Measurements from ENCODE around the gene RSL1D1. TPM values are rescaled to one million over a fixed set of nuclear protein-coding genes. Genes with fewer than 3 reads are reported as not detected.

Gene RSL1D1
- total RNA-seq, 1 experiment from 2014 or later = 163 TPM

DNA sequence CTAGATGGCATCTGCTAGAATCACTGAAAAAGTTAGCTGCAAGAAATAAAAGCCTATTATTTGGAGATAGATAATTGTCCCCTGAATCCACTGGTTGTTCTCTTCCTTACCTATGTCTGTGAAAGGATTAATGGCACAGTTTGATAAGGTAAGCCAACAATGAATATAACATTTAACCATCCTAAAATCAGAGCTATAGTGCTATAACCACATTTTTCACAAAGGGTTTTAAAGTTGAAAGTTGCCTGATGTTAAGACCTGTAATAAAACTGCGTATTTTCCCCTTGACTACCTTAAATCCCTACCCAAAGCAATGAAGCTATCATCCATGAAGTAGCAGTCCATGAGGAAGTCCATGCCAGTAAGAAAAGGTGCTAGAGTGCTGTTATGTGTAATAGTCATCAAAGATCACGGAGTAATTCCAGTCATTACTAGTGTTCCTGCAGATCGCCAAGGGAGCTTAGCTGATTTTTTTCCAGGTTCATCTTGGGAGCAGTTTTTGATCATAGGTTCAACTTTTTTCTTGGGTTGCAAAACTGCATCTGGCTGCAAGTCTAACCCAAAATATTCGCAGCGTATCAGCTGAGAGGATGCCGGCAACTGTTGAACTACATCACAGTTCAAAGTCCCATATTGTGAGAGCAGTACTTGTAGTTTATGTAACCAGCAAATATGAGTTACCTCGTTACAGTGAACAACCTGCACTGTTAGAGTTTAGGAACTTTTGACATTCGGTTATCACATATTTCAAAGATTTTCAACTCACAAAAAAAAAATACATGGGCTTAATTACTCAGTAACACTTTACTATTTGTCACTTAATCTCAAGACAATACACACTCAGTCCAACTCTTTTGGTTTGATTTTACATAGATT, 18.2 kb upstream of the RSL1D1 start:
- Histone ChIP-seq H3K27me3 (ENCODE audit: control insufficient read depth, insufficient read depth, low read length) (no peaks in the 10 kb centered on the region), H3K36me3 (replicated peaks; ENCODE audit: control insufficient read depth, insufficient read depth, low read length) (no peaks in the 10 kb centered on the region; the same call in none of the 2 replicates), H3K4me3 (ENCODE audit: insufficient read depth, low read depth, low read length) (no peak overlapping the region)
- no peak for DNase-seq

DNA sequence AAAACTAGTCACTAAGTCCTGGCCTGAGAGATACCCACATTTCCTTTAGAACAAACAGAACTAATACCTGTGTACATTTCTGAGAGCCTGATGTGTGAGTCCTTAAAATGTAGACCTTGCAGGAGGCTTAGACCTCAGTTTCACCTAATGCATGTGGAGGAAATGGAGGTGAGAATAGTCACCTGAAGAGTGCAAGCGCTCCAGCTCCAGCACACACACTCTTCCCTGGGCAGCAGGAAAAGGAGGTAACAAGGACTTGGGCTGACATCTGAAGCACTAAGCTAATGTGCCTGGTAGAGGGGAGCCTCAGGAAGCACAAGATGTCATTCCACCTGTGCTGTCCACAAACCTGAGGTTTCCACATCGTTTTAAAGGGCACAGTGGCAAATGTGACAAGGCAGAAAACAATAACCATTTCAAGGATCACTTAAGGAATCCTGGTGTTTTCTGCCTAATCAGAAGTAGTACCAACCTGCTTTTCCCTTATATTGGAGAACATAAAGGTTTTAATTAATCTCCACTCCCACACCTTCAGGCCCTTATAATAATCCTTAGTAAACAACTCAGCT, 17.2 kb upstream of the RSL1D1 start:
- DNase-seq = no peak

DNA sequence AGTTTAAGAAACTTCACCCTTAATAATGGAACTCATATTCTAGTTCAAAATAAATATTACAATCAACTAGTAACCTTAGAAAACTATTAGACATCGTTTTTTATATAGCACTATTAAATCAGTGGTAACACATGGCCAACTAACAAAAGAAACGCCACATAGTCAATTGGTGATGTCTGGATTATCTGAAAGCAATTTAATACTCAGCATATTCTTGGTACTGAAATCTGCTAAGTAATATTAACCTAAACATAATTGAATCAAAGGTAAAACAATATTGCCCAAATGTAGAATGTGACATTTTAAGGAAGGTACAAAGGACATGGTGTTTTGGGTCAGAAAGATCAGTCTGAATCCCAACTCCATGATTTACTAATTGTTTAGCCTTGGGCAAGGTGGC, 11.1 kb upstream of the RSL1D1 start:
- Histone ChIP-seq H3K27me3 (ENCODE audit: control insufficient read depth, insufficient read depth, low read length) (no peaks in the 10 kb centered on the region), H3K4me3 (ENCODE audit: insufficient read depth, low read depth, low read length) (no peak overlapping the region), H3K36me3 (replicated peaks; ENCODE audit: control insufficient read depth, insufficient read depth, low read length) (no peaks in the 10 kb centered on the region)
- DNase-seq = no peak

More for the DNA sequence above, 17.2 kb upstream of the RSL1D1 start:
- H3K4me3 ChIP-seq (ENCODE audit: insufficient read depth, low read depth, low read length) = no peak overlapping the region
- no peaks in the 10 kb centered on the region; the same call in none of the 2 replicates for H3K36me3 ChIP-seq (replicated peaks; ENCODE audit: control insufficient read depth, insufficient read depth, low read length)
- no peaks in the 10 kb centered on the region for H3K27me3 ChIP-seq (ENCODE audit: control insufficient read depth, insufficient read depth, low read length)

DNA sequence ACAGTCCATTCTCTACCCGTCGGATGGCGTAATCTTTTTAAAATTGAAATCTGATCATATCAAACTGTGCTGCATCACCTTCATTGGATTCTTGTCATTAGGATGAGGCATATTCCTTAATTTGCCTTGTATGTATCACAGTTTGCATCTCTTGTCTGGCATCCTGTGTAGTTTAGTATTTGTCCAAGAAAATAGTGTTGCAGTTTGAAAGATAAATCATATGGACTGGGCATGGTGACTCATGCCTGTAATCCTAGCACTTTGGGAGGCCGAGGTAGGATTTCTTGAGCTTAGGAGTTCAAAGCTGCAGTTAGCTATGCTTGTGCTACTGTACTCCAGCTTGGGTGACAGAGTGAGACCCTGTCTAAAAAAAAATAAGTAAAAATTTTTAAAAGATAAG, 5.8 kb upstream of the RSL1D1 start:
- no peak for DNase-seq
- Histone ChIP-seq H3K4me3 (ENCODE audit: insufficient read depth, low read depth, low read length) (no peak overlapping the region), H3K27me3 (ENCODE audit: control insufficient read depth, insufficient read depth, low read length) (no peaks in the 10 kb centered on the region), H3K36me3 (replicated peaks; ENCODE audit: control insufficient read depth, insufficient read depth, low read length) (no peaks in the 10 kb centered on the region)

DNA sequence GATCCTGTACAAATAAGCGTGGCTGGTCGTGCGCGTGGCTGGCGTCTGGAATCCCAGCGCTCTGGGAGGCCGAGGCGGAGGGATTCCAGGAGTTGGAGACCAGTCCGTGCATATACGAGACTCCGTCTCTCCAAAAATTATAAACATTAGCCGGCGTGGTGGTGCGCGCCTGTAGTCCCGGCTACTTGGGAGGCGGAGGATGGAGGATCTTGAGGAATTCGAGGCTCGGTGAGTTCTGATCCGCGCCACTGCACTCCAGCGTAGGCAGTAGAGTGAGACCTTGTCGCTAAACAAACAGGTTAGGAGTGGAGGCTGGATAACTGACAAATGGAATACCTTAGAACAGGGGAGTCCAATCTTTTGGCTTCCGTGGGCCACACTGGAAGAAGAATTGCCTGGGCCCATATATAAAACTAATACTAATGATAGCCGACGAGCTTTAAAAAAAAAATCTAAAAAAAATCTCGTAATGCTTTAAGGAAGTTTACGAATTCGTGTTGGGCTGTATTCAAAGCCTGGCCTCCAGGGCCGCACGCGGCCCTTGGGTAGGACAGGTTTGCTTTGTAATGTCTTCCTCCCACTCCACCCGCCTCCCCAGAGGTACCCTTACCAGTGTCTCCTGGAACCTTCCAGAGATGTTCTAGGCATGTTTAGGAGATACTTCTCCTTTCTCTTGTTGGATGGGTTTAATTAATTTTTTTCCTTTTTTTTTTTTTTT, 909 bp upstream of the RSL1D1 start:
- H3K4me3 ChIP-seq (ENCODE audit: insufficient read depth, low read depth, low read length) = peak overlapping the region; percentile 100
- peak; percentile 44 for DNase-seq
- peaks cover 12% of the 10 kb centered on the region for H3K36me3 ChIP-seq (replicated peaks; ENCODE audit: control insufficient read depth, insufficient read depth, low read length)
- no peaks in the 10 kb centered on the region for H3K27me3 ChIP-seq (ENCODE audit: control insufficient read depth, insufficient read depth, low read length)

DNA sequence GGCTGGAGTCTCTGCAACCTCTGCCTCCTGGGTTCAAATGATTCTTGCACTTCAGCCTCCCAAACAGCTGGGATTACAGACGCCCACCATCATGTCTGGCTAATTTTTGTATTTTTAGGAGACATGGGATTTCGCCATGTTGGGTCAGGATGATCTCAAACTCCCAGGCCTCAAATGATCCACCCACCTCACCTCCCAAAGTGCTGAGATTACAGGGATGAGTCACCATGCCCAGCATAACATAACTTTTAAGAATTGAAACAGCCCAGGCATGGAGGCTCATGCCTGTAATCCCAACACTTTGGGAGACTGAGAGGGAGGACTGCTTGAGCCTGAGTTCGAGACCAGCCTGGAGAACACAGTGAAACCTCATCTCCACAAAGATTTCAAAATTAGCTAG, 2.5 kb downstream of the RSL1D1 start:
- no peak for DNase-seq
- Histone ChIP-seq H3K4me3 (ENCODE audit: insufficient read depth, low read depth, low read length) (no peak overlapping the region), H3K27me3 (ENCODE audit: control insufficient read depth, insufficient read depth, low read length) (no peaks in the 10 kb centered on the region), H3K36me3 (replicated peaks; ENCODE audit: control insufficient read depth, insufficient read depth, low read length) (peaks cover 39% of the 10 kb centered on the region)

DNA sequence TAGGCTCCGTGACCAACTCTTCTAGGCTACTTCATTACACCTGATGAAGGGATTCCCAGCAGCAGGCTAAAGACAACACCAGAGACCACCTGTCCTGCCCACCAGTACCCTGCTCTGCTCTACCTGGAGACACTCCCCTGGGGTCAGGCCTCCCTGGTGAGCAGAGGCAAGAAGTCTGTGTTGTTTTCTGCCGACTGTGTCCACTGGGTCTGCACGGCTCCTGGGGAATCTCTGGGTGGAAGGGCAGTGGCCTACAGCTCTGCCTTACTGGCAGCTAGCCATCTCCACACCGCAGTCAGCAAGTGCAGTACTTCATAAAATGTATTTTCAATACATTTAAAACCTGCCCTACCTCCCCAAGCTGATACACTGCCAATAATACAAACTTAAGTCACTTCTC, 6.8 kb downstream of the RSL1D1 start:
- H3K27me3 ChIP-seq (ENCODE audit: control insufficient read depth, insufficient read depth, low read length) = no peaks in the 10 kb centered on the region
- peaks cover 67% of the 10 kb centered on the region for H3K36me3 ChIP-seq (replicated peaks; ENCODE audit: control insufficient read depth, insufficient read depth, low read length)
- H3K4me3 ChIP-seq (ENCODE audit: insufficient read depth, low read depth, low read length) = no peak overlapping the region
- DNase-seq = no peak

- peaks cover 67% of the 10 kb centered on the region for H3K36me3 ChIP-seq (replicated peaks; ENCODE audit: control insufficient read depth, insufficient read depth, low read length)
- no peaks in the 10 kb centered on the region for H3K27me3 ChIP-seq (ENCODE audit: control insufficient read depth, insufficient read depth, low read length)
- no peak overlapping the region for H3K4me3 ChIP-seq (ENCODE audit: insufficient read depth, low read depth, low read length)
- no peak for DNase-seq
Observed at GRCh38 chr16:11843861-11844260, 7.5 kb downstream of the RSL1D1 start.

GRCh38 chr16:11843206-11843605, 8.1 kb downstream of the RSL1D1 start:
- no peak for DNase-seq
- Histone ChIP-seq H3K27me3 (ENCODE audit: control insufficient read depth, insufficient read depth, low read length) (no peaks in the 10 kb centered on the region), H3K4me3 (ENCODE audit: insufficient read depth, low read depth, low read length) (no peak overlapping the region), H3K36me3 (replicated peaks; ENCODE audit: control insufficient read depth, insufficient read depth, low read length) (peaks cover 68% of the 10 kb centered on the region)

- Histone ChIP-seq H3K36me3 (replicated peaks; ENCODE audit: control insufficient read depth, insufficient read depth, low read length) (peaks cover 66% of the 10 kb centered on the region), H3K27me3 (ENCODE audit: control insufficient read depth, insufficient read depth, low read length) (no peaks in the 10 kb centered on the region), H3K4me3 (ENCODE audit: insufficient read depth, low read depth, low read length) (no peak overlapping the region)
- no peak for DNase-seq
Observed at GRCh38 chr16:11841026-11841425, 10.3 kb downstream of the RSL1D1 start.

DNA sequence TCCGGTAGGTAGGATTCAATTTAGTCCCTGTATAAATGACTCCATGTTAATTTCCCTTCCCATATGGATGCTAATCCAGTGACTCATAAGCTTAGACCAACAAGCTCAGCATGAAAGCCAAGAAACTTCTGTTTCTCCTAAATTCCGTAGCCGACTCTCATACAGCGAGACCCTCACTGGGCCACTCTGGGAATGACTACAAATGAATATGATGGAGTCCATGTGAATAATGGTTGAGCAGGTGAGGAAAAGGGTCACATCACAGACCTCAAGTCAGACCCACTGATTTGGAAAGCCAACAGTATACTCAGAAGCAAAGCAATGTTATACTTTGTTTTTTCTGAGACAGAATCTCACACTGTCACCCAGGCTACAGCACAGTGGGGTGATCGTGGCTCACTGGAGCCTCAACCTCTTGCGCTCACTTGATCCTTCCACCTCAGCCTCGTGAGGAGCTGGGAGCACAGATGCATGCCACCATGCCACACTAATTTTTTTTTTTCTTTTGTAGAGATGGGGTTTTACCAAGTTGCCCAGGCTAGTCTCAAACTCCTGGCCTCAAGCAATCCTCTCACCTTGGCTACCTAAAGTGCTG, 14.6 kb downstream of the RSL1D1 start:
- no peak overlapping the region for H3K4me3 ChIP-seq (ENCODE audit: insufficient read depth, low read depth, low read length)
- H3K36me3 ChIP-seq (replicated peaks; ENCODE audit: control insufficient read depth, insufficient read depth, low read length) = peaks cover 36% of the 10 kb centered on the region

DNA sequence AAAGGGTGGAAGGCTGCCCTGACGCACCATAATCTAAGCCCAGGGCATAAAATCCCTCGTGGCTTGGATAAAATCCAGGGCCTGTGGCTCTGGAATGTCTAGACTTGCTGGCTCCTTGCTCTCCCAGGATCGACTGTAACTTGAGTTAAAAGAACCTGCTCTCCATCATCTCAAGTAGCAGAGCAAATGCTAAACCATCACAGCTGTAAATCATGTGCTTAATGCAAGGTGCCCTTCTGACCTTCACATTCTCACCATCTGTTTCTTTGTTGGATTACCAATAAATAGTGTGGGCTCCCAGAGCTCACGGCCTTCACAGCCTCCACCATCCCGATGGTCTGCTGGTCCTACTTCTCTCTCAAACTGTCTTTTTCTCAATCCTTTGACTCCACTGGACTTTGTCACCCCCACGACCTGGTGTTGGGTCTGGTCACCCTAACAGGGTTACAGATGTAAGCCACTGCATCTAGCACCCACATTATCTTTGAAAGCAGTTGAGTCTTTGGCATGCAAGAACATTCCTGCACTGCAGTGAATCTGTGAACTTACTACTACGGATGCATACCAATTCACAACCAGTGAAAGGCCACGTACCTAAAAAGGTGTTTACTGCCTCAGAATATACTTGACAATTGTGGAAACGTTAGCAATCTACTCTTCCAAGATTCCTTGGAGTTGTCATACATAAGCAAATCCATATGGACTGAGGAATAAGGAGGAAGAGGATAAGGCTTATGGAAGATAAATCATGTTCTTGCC, 15.3 kb downstream of the RSL1D1 start:
- peaks cover 30% of the 10 kb centered on the region for H3K36me3 ChIP-seq (replicated peaks; ENCODE audit: control insufficient read depth, insufficient read depth, low read length)
- DNase-seq = no peak
- H3K4me3 ChIP-seq (ENCODE audit: insufficient read depth, low read depth, low read length) = no peak overlapping the region
- H3K27me3 ChIP-seq (ENCODE audit: control insufficient read depth, insufficient read depth, low read length) = no peaks in the 10 kb centered on the region

More for the DNA sequence above, 14.6 kb downstream of the RSL1D1 start:
- DNase-seq = peak; percentile 22
- no peaks in the 10 kb centered on the region for H3K27me3 ChIP-seq (ENCODE audit: control insufficient read depth, insufficient read depth, low read length)

DNA sequence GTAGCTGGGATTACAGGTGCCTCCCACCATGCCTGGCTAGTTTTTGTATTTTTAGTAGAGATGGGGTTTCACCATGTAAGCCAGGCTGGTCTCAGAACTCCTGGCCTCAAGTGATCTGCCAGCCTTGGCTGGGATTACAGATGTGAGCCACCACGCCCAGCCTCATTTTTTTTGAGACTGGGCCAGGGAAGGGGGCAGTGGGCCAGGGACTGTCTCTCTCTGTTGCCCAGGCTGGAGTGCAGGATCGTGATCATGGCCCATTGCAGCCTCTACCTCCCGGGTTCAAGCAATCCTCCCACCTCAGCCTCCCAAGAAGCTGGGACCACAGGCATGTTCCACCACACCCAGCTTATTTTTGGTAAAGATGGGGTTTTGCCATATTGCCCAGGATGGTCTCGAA, 16.0 kb downstream of the RSL1D1 start:
- H3K36me3 ChIP-seq (replicated peaks; ENCODE audit: control insufficient read depth, insufficient read depth, low read length) = peaks cover 25% of the 10 kb centered on the region
- H3K4me3 ChIP-seq (ENCODE audit: insufficient read depth, low read depth, low read length) = no peak overlapping the region
- no peaks in the 10 kb centered on the region for H3K27me3 ChIP-seq (ENCODE audit: control insufficient read depth, insufficient read depth, low read length)
- no peak for DNase-seq
